ENCODE results near the gene IRF2BP1.
"Not testable (repeated sequence)": the region's sequence is repeated elsewhere in the genome, so short reads cannot be mapped to it uniquely, and the experiment has no call there.

The IRF2BP1 gene

GRCh38 chr19:45901912-45902650, 16.1 kb upstream of the IRF2BP1 start, which contains the start of gene MYPOP:
Gene MYPOP (minus strand): TSS chr19:45902613. CDS start chr19:45901773, 840 bp downstream.
- peak; percentile 56 for DNase-seq

GRCh38 chr19:45901432-45901911, 15.5 kb upstream of the IRF2BP1 start:
- DNase-seq, result no peak

- no peak for DNase-seq
These were observed 14.9 kb upstream of the IRF2BP1 start for GRCh38 chr19:45900738-45901431.

- DNase-seq, result no peak
These were observed 14.1 kb upstream of the IRF2BP1 start for GRCh38 chr19:45899919-45900589.

- DNase-seq, result no peak
These were observed 13.3 kb upstream of the IRF2BP1 start for GRCh38 chr19:45899253-45899652.

GRCh38 chr19:45897261-45897812, 11.4 kb upstream of the IRF2BP1 start:
- no peak for DNase-seq

- DNase-seq, result not testable (repeated sequence)
These were observed 10.2 kb upstream of the IRF2BP1 start for GRCh38 chr19:45895983-45896599.

- DNase-seq, result no peak
These were observed 9.6 kb upstream of the IRF2BP1 start for GRCh38 chr19:45895519-45895972.

GRCh38 chr19:45890877-45891276, 4.9 kb upstream of the IRF2BP1 start:
- DNase-seq, result no peak

GRCh38 chr19:45889210-45889885, 3.4 kb upstream of the IRF2BP1 start:
- DNase-seq, result no peak

- DNase-seq, result no peak
These were observed 1.3 kb upstream of the IRF2BP1 start for GRCh38 chr19:45887200-45887710.

- DNase-seq, result peak; percentile 94
These were observed 672 bp upstream of the IRF2BP1 start for GRCh38 chr19:45886427-45887199.

- peak; percentile 42 for DNase-seq
These were observed 1.0 kb downstream of the IRF2BP1 start for GRCh38 chr19:45884682-45885555.

GRCh38 chr19:45883881-45884681, 1.9 kb downstream of the IRF2BP1 start:
- DNase-seq, result no peak

GRCh38 chr19:45883586-45883880, 2.4 kb downstream of the IRF2BP1 start:
- no peak for DNase-seq

- DNase-seq, result peak; percentile 93
These were observed 3.0 kb downstream of the IRF2BP1 start for GRCh38 chr19:45882652-45883585.

- DNase-seq, result peak; percentile 93
These were observed 3.9 kb downstream of the IRF2BP1 start for GRCh38 chr19:45881909-45882528.
